Activated T-helper 17 cell treated with anti-CD3 and anti-CD28 coated beads, Interleukin-2, amount 50 U/mL, for 72 hours (primary cell): ENCODE results near the gene SECISBP2. TPM values are rescaled to one million over a fixed set of nuclear protein-coding genes. Genes with fewer than 3 reads are reported as not detected.
A peak's percentile ranks its signal among the peaks of the same experiment; 100 is the strongest.
"Not testable (repeated sequence)": the region's sequence is repeated elsewhere in the genome, so short reads cannot be mapped to it uniquely, and the experiment has no call there.

Source experiments
- ATAC-seq: fragments of 150-1000 bp; cut with Tn5 transposase; replicated peaks from 2 replicates; pipeline ENCODE4 v1.10.0; 2021; ENCODE audit warnings: mild to moderate bottlenecking, moderate library complexity
- H3K27ac Mint-ChIP-seq: one replicate; pipeline ENCODE4 v1.8.0; 2022; ENCODE audit warnings: mixed read lengths
- H3K27me3 Mint-ChIP-seq: one replicate; pipeline ENCODE4 v1.8.0; 2022; ENCODE audit warnings: mixed read lengths
- H3K36me3 Mint-ChIP-seq: one replicate; pipeline ENCODE4 v1.8.0; 2022; ENCODE audit warnings: low read depth, mild to moderate bottlenecking, mixed read lengths
- H3K4me1 Mint-ChIP-seq: one replicate; pipeline ENCODE4 v1.8.0; 2022; ENCODE audit warnings: mixed read lengths
- H3K4me3 Mint-ChIP-seq: one replicate; pipeline ENCODE4 v1.8.0; 2022; ENCODE audit warnings: mild to moderate bottlenecking, mixed read lengths
- H3K9me3 Mint-ChIP-seq: one replicate; pipeline ENCODE4 v1.8.0; 2022; ENCODE audit warnings: mixed read lengths
- total RNA-seq, 2 donors: library from RNA; stranded (reverse); gene quantifications; one replicate each; pipeline ENCODE4 v1.2.3, GENCODE V29; 2022

The SECISBP2 gene
- total RNA-seq, 2 donors from 2014 or later, result 33.1 to 40.1 TPM

DNA sequence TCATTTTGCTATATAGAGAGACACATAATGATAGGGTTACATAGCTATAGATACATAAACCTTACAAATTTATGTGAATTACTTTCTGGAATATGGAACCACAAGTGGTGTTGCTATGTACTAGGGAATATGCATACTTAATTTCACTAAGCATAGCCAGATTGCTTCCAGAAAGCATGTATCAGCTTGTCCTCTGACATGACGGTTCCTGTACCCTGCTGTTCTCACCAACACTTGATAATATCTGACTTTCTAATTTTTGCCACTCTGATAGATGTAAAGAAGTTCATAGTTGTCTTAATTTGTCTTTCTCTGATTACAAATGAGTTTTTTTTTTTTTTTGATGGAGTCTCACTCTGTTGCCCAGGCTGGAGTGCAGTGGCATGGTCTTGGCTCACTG lies 25.3 kb upstream of the SECISBP2 start:
- no peaks in the 10 kb centered on the region for H3K36me3 Mint-ChIP-seq
- no peaks in the 10 kb centered on the region for H3K4me1 Mint-ChIP-seq
- ATAC-seq, result no peak
- H3K27ac Mint-ChIP-seq, result no peak overlapping the region
- no peak overlapping the region for H3K4me3 Mint-ChIP-seq
- H3K9me3 Mint-ChIP-seq, result no peaks in the 10 kb centered on the region
- no peaks in the 10 kb centered on the region for H3K27me3 Mint-ChIP-seq

DNA sequence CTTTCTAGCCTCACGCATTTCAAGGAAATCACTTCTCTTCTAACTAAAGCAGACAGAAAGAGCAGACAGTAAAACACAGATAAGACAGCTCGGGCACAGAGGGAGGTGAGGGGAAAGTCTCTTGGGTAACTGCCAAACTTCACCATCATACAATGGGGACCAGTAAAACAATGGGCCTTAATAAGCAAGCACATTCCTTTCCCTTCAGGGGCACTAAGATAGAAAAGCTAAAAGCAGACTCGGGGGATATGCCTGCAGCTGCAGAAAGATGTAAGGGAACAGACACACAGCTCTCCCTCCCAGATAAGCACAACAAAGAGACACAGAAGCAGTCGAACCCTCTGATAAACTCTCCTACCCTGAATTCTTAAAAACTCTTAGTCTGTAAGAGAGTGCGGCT lies 22.9 kb upstream of the SECISBP2 start:
- Mint-ChIP-seq H3K4me1 (no peaks in the 10 kb centered on the region), H3K4me3 (no peak overlapping the region), H3K36me3 (no peaks in the 10 kb centered on the region), H3K27me3 (no peaks in the 10 kb centered on the region), H3K27ac (no peak overlapping the region), H3K9me3 (no peaks in the 10 kb centered on the region)
- no peak for ATAC-seq

- H3K9me3 Mint-ChIP-seq, H3K27me3 Mint-ChIP-seq, H3K27ac Mint-ChIP-seq, ATAC-seq, H3K4me3 Mint-ChIP-seq, H3K4me1 Mint-ChIP-seq, H3K36me3 Mint-ChIP-seq: not testable (repeated sequence)
Observed at GRCh38 chr9:89301996-89302395, 16.3 kb upstream of the SECISBP2 start.

DNA sequence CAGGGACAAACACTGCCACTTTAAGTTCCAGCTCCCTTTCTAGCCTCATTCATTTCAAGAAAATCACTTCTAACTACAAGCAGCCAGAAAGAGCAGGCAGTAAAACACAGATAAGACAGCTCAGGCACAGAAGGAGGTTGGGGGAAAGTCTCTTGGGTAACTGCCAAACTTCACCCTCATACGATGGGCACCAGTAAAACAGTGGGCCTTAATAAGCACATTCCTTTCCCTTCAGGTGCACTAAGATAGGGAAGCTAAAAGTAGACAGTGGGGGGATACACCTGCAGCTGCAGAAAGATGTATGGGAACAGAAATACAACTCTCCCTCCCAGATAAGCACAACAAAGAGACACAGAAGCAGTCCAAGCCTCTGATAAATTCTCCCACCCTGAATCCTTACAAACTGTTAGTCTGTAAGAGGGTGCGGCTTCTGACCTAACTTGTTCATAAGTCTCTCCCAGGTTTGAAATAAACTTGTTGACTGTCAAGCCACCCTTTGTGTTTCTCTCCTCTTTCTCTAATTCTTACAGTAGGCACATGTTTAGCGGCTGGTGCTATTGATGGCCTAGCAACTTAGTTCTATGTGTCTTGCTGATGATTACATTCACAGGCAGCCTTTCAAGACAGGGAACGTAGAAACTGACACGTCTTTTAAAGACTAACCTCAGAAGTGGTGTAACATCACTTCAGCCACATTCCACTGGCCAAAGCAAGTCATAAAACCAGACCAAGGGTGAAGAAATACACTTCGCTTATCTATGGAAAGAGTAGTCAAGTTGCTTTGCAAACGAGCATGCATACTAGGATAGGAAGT lies 14.1 kb upstream of the SECISBP2 start:
- no peak overlapping the region for H3K4me3 Mint-ChIP-seq
- no peak overlapping the region for H3K27ac Mint-ChIP-seq
- no peaks in the 10 kb centered on the region for H3K9me3 Mint-ChIP-seq
- H3K36me3 Mint-ChIP-seq, result no peaks in the 10 kb centered on the region
- no peaks in the 10 kb centered on the region for H3K27me3 Mint-ChIP-seq
- ATAC-seq, result no peak
- H3K4me1 Mint-ChIP-seq, result no peaks in the 10 kb centered on the region

GRCh38 chr9:89304834-89305188 lies 13.5 kb upstream of the SECISBP2 start:
- H3K27me3 Mint-ChIP-seq, result no peaks in the 10 kb centered on the region
- no peak for ATAC-seq
- no peaks in the 10 kb centered on the region for H3K9me3 Mint-ChIP-seq
- no peak overlapping the region for H3K27ac Mint-ChIP-seq
- H3K4me3 Mint-ChIP-seq, result no peak overlapping the region
- H3K36me3 Mint-ChIP-seq, result no peaks in the 10 kb centered on the region
- H3K4me1 Mint-ChIP-seq, result no peaks in the 10 kb centered on the region

- ATAC-seq, result no peak
- no peak overlapping the region for H3K4me3 Mint-ChIP-seq
- H3K36me3 Mint-ChIP-seq, result peaks cover 5% of the 10 kb centered on the region
- no peak overlapping the region for H3K27ac Mint-ChIP-seq
- H3K27me3 Mint-ChIP-seq, result no peaks in the 10 kb centered on the region
- H3K9me3 Mint-ChIP-seq, result no peaks in the 10 kb centered on the region
- H3K4me1 Mint-ChIP-seq, result no peaks in the 10 kb centered on the region
Observed at GRCh38 chr9:89305868-89306267, 12.4 kb upstream of the SECISBP2 start.

- H3K27me3 Mint-ChIP-seq, result no peaks in the 10 kb centered on the region
- peaks cover 36% of the 10 kb centered on the region for H3K36me3 Mint-ChIP-seq
- H3K9me3 Mint-ChIP-seq, result no peaks in the 10 kb centered on the region
- ATAC-seq, result no peak
- peak overlapping the region; percentile 100 for H3K27ac Mint-ChIP-seq
- H3K4me1 Mint-ChIP-seq, result peaks cover 7% of the 10 kb centered on the region
- peak overlapping the region; percentile 89 for H3K4me3 Mint-ChIP-seq
Observed at GRCh38 chr9:89309166-89309565, 9.1 kb upstream of the SECISBP2 start.

DNA sequence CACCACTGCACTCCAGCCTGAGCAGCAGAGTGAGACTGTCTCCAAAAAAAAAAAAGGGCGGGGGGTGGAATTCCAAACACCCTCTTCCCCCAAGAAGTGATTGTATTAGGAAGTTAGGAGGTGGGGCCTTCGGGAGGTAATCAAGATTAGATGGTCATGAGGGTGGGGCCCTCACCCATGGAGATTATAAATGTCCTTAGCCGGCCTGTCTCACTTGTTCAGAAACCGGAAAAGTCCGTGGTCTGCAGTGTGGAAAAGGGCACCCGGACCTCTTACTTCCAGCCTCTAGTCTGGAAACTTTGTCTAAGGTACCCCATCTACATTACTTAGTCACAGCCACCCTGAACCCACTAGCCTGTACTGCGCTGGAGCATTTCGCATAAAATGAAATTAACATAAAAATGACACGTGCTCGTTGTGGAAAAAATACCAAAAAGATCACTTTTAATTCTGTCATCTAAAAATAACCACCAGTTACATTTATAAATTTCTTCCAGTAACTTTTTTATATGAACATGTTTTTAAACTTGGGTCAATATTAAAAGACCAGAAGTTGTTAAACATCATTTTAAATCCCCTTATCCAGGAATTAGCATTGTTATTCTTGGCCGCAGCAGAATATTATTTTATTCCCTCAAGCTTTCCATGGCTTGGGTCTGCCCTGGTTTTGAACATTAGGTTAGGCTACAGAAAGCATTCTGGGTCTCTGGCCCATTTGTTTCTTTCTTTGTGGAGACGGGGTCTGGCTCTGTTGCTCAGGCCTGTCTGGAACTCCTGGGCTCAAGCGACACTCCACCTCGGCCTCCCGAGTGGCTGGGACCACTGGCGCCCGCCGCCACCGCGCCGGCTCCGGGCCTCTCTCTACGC lies 8.5 kb upstream of the SECISBP2 start:
- peaks cover 42% of the 10 kb centered on the region for H3K36me3 Mint-ChIP-seq
- no peak for ATAC-seq

DNA sequence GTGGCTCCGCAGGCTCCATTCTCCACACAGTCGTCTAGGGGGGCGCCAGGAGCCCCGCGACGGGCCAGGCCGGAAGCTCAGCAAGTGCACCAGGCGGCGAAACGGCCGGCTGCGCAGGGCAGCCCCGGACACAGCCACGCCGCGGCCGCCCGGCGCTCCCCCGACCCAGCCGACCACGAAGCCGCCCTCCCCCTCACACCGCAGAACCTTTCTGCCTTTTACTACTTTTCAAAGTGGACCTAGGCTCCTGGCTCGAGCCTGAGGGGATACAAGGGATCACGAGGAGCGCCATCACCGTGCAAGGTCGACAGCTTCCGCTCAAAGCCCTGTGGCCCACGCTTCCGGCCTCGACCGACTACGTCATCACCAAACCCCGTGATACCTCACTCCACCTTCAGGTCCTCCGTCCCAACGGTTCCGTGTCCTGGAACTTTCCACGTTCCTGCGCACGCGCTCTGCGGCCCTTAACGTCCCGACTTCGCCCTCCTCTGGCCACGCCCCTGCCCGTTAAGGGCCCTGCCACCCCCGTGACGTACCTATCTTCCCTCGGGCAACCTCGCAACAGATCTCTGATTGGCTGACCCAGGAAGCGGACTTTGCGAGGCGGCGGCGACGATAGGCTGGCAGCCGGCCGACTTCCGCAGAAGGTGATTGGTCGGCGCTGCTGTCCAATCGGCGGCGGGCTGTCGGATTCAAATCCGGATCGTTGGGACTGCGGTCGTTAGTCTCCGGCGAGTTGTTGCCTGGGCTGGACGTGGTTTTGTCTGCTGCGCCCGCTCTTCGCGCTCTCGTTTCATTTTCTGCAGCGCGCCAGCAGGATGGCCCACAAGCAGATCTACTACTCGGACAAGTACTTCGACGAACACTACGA lies 7.6 kb upstream of the SECISBP2 start, which contains the start of gene CKS2:
Gene CKS2, plus strand, starts transcription at position 721 of the 871 bp plus-strand sequence. Its CDS starts 98 bp downstream, at position 819.
- H3K9me3 Mint-ChIP-seq, result no peaks in the 10 kb centered on the region
- H3K27ac Mint-ChIP-seq, result peak within 1 kb of the TSS; percentile 100
- peak; percentile 93 for ATAC-seq
- peaks cover 16% of the 10 kb centered on the region for H3K4me1 Mint-ChIP-seq
- peaks cover 51% of the 10 kb centered on the region for H3K36me3 Mint-ChIP-seq
- no peaks in the 10 kb centered on the region for H3K27me3 Mint-ChIP-seq
- peak within 1 kb of the TSS; percentile 89 for H3K4me3 Mint-ChIP-seq

More for the DNA sequence above, 8.5 kb upstream of the SECISBP2 start:
- peak overlapping the region; percentile 100 for H3K27ac Mint-ChIP-seq
- peak overlapping the region; percentile 89 for H3K4me3 Mint-ChIP-seq
- no peaks in the 10 kb centered on the region for H3K9me3 Mint-ChIP-seq
- H3K4me1 Mint-ChIP-seq, result peaks cover 13% of the 10 kb centered on the region
- H3K27me3 Mint-ChIP-seq, result no peaks in the 10 kb centered on the region

DNA sequence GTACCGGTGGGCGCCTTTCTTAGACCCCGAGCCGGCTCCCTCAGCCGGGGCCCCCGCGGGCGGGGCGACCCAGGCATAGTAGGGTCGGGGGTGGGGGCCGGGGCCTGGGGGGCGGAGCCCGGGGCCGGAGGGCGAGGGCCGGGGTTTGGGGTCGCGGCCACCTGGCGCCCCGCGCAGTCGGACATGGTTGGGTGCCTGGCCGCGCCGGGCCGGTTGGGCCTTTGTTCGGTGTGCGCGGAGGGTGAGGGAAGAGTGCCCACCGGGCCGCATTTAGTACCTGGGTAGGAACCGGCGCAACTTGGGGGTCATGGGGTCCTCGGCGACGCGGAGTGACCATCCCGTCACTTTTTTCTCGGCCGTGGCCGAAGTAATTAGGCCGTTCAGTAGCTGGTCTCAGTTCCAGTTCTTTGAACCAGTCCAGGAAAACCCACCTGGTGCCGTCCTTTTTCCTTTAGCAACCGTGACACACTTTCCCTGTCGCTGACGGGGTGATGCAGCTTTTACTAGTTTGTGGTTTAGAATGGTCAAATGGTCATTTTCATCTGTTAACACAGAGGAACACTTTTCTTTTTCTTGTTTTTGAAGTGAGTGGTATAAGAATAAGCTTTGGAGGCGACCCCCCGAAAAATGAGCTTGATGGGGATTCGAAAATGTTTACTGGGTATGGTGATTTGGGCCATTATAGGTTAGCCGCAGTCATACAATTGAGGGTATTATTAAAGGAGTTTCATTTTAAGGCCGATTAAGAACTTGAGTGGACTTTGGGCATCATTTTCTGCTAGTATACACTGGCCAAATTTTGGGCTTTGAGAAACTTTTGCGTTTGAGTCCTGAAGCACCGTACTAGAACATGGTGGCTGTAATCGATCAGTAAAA lies 6.7 kb upstream of the SECISBP2 start:
- H3K36me3 Mint-ChIP-seq, result peaks cover 60% of the 10 kb centered on the region
- peak overlapping the region; percentile 89 for H3K4me3 Mint-ChIP-seq
- H3K27ac Mint-ChIP-seq, result peak overlapping the region; percentile 100
- peaks cover 16% of the 10 kb centered on the region for H3K4me1 Mint-ChIP-seq
- ATAC-seq, result no peak
- H3K9me3 Mint-ChIP-seq, result no peaks in the 10 kb centered on the region
- H3K27me3 Mint-ChIP-seq, result no peaks in the 10 kb centered on the region

GRCh38 chr9:89312222-89312571 lies 6.1 kb upstream of the SECISBP2 start:
- H3K4me3 Mint-ChIP-seq, result peak overlapping the region; percentile 89
- H3K36me3 Mint-ChIP-seq, result peaks cover 66% of the 10 kb centered on the region
- H3K27ac Mint-ChIP-seq, result peak overlapping the region; percentile 68
- H3K9me3 Mint-ChIP-seq, result no peaks in the 10 kb centered on the region
- ATAC-seq, result no peak
- no peaks in the 10 kb centered on the region for H3K27me3 Mint-ChIP-seq
- peaks cover 19% of the 10 kb centered on the region for H3K4me1 Mint-ChIP-seq

DNA sequence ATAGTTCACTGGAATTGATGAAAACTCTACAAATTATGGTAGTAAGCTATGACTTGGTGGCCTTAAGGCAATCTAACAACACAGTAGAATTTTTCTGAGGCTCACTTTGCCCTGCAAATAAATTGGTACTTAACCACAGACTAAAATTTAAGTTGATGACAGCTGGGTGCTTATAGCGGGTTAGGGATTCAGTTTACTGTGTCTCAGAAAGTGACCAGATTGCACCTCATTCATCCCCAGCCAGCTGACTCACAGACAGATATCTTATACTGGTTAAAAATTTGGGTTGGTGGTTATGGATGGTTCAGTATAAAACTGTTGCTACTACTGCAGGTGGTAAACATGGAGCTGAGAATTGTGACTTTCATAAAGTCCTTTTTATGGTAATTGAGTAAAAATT lies 4.5 kb upstream of the SECISBP2 start:
- Mint-ChIP-seq H3K36me3 (peaks cover 82% of the 10 kb centered on the region), H3K9me3 (no peaks in the 10 kb centered on the region), H3K27me3 (no peaks in the 10 kb centered on the region), H3K27ac (peak overlapping the region; percentile 68), H3K4me3 (peak overlapping the region; percentile 89), H3K4me1 (peaks cover 27% of the 10 kb centered on the region)
- ATAC-seq, result no peak

DNA sequence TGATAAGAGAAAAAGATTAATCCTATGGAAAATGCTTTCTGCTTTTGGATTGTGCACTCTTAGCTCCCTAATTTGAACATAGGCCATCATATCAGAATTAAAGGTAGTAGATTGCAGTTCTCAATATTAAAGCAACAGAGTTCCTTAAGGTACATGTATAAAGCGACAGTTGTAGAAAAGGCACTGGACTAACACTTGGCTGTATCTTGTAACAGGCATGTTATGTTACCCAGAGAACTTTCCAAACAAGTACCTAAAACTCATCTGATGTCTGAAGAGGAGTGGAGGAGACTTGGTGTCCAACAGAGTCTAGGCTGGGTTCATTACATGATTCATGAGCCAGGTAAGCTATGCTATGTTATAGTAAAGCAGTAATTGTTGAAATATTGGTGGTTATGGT lies 3.3 kb upstream of the SECISBP2 start:
- Mint-ChIP-seq H3K4me1 (peaks cover 36% of the 10 kb centered on the region), H3K27ac (no peak overlapping the region), H3K36me3 (peaks cover 93% of the 10 kb centered on the region), H3K9me3 (no peaks in the 10 kb centered on the region), H3K4me3 (peak overlapping the region; percentile 89), H3K27me3 (no peaks in the 10 kb centered on the region)
- ATAC-seq, result no peak
